PC-3 (cell line): ENCODE measurements around the gene S1PR2. TPM values are rescaled to one million over a fixed set of nuclear protein-coding genes. Genes with fewer than 3 reads are reported as not detected.

Experiments used
- ATAC-seq: fragments of 200-7000 bp; cut with Tn5 transposase; 2 replicates; pipeline ENCODE4 v1.9.1; 2020; ENCODE audit warnings: mild to moderate bottlenecking, moderate library complexity
- BruUV-seq: library from RNA; stranded (reverse); fragments of 400-500 nt; replicated peaks from 2 replicates; lab custom pipeline; 2021; lab: Mats Ljungman, UMichigan
- CTCF ChIA-PET: fragments of 300-600 bp; sonication (Branson Sonifier 250); formaldehyde crosslinking; loops from one replicate; lab custom pipeline; 2022; ENCODE audit warnings: antibody characterized with exemption; lab: Charles Lee
- POLR2A ChIA-PET: fragments of 300-600 bp; sonication (Branson Sonifier 250); formaldehyde crosslinking; loops from one replicate; lab custom pipeline; 2022; ENCODE audit warnings: antibody characterized with exemption; ENCODE audit not compliant: unreplicated experiment; lab: Charles Lee
- DNase-seq: peaks from one replicate; pipeline ENCODE4 v3.0.0-alpha.2; 2015
- H2AFZ ChIP-seq: fragments of 300-600 bp; sonication (generic); 2 replicates; pipeline ENCODE4 v1.6.0; 2016; ENCODE audit warnings: antibody characterized with exemption, low read length
- H3F3A ChIP-seq: fragments of 300-600 bp; sonication (generic); one replicate; pipeline ENCODE4 v1.6.0; 2017; ENCODE audit warnings: antibody characterized with exemption, low read length, control low read depth, mild to moderate bottlenecking; ENCODE audit not compliant: unreplicated experiment
- H3K27ac ChIP-seq: fragments of 300-600 bp; sonication (generic); 2 replicates; pipeline ENCODE4 v1.5.1; 2016; ENCODE audit warnings: mild to moderate bottlenecking, low read length
- H3K27me3 ChIP-seq: fragments of 300-600 bp; sonication (generic); 2 replicates; pipeline ENCODE4 v1.6.1; 2016; ENCODE audit warnings: low read length, mixed read lengths
- H3K36me3 ChIP-seq: fragments of 300-600 bp; sonication (generic); 2 replicates; pipeline ENCODE4 v1.6.1; 2016; ENCODE audit warnings: low read depth, mixed run types, low read length, mixed read lengths
- H3K4me1 ChIP-seq: fragments of 300-600 bp; sonication (generic); 2 replicates; pipeline ENCODE4 v1.5.1; 2016; ENCODE audit warnings: low read length; ENCODE audit not compliant: insufficient read depth
- H3K4me2 ChIP-seq: fragments of 300-600 bp; sonication (generic); 2 replicates; pipeline ENCODE4 v1.6.0; 2016; ENCODE audit warnings: low read length
- H3K4me3 ChIP-seq: fragments of 300-600 bp; sonication (generic); 2 replicates; pipeline ENCODE4 v1.5.1; 2016; ENCODE audit warnings: mild to moderate bottlenecking, low read length, mixed read lengths
- H3K79me2 ChIP-seq: fragments of 300-600 bp; sonication (generic); 2 replicates; pipeline ENCODE4 v1.6.1; 2017; ENCODE audit warnings: low read length, mixed read lengths
- H3K9ac ChIP-seq: fragments of 300-600 bp; sonication (generic); 2 replicates; pipeline ENCODE4 v1.6.0; 2016; ENCODE audit warnings: mild to moderate bottlenecking, low read length
- H3K9me2 ChIP-seq: fragments of 300-600 bp; sonication (generic); replicated peaks from 2 replicates; pipeline ENCODE4 v1.6.1; 2016; ENCODE audit warnings: mixed run types, low read length, mixed read lengths
- H3K9me3 ChIP-seq: fragments of 300-600 bp; sonication (generic); 2 replicates; pipeline ENCODE4 v1.6.1; 2016; ENCODE audit warnings: low read length, mixed read lengths
- H4K20me1 ChIP-seq: fragments of 300-600 bp; sonication (generic); 2 replicates; pipeline ENCODE4 v1.6.1; 2016; ENCODE audit warnings: low read length, mixed read lengths
- CTCF ChIP-seq: fragments of 300-600 bp; sonication (generic); conservative IDR thresholded peaks from 2 replicates; pipeline ENCODE4 v1.5.1; 2017; ENCODE audit warnings: antibody characterized with exemption, low read depth, mild to moderate bottlenecking, low read length
- EZH2 ChIP-seq: fragments of 300-600 bp; sonication (generic); IDR thresholded peaks from one replicate; pipeline ENCODE4 v1.6.1; 2017; ENCODE audit warnings: antibody characterized with exemption, mild to moderate bottlenecking, low read length; ENCODE audit not compliant: unreplicated experiment
- EZH2phosphoT487 ChIP-seq: fragments of 300-600 bp; sonication (generic); IDR thresholded peaks from 2 replicates; pipeline ENCODE4 v1.6.1; 2018; ENCODE audit warnings: mild to moderate bottlenecking, antibody characterized with exemption, low read length, borderline replicate concordance
- intact Hi-C: fragments of 100-400 bp; cut with micrococcal nuclease; formaldehyde crosslinking; loops from 2 replicates; pipeline ENCODE4 v1.9.0; 2023
- total RNA-seq: library from RNA; depleted of rRNA; stranded (reverse); fragments of >200 nt; gene quantifications from 2 replicates; pipeline ENCODE4 v1.2.3, GENCODE V29; 2014

The S1PR2 gene
- total RNA-seq, 1 experiment from 2014 or later: 4.1 TPM

- H3K4me3 ChIP-seq: peak overlapping the region; percentile 77
- H3K9me2 ChIP-seq: no peaks in the 10 kb centered on the region
- peak overlapping the region; percentile 93 for H3K9ac ChIP-seq
- CTCF ChIA-PET: interaction anchor here (1.0 to 1.3 kb wide), 2 partner anchors 55 to 75 kb away, joined by 3 to 7 read pairs; no protein-coding TSS in a partner anchor
- peaks cover 28% of the 10 kb centered on the region for H4K20me1 ChIP-seq
- TF ChIP-seq EZH2: no peak
- no peak for TF ChIP-seq CTCF
- no peak for TF ChIP-seq EZH2phosphoT487
- no peak overlapping the region for H3K27ac ChIP-seq
- no peaks in the 10 kb centered on the region for H3K9me3 ChIP-seq
- peak overlapping the region; percentile 87 for H3K4me2 ChIP-seq
- H3K36me3 ChIP-seq: peaks cover 13% of the 10 kb centered on the region
- H3K4me1 ChIP-seq: peaks cover 23% of the 10 kb centered on the region
- DNase-seq (no peak), ATAC-seq (peak; percentile 5; the same call in 1 of the 2 replicates)
- H3F3A ChIP-seq: no peaks in the 10 kb centered on the region
- no peaks in the 10 kb centered on the region for H3K27me3 ChIP-seq
- intact Hi-C loops: no loop called here
- peaks cover 46% of the 10 kb centered on the region for H3K79me2 ChIP-seq
- no TSS peak for BruUV-seq
- POLR2A ChIA-PET: no interaction called here
- peak overlapping the region; percentile 85 for H2AFZ ChIP-seq
Observed at GRCh38 chr19:10195199-10195519, 36.0 kb downstream of the S1PR2 start.

GRCh38 chr19:10194500-10195198, 36.5 kb downstream of the S1PR2 start, which contains the start of gene DNMT1:
Gene DNMT1 (minus strand): TSS chr19:10194953. CDS start chr19:10194899, 54 bp downstream.
- H3K4me2 ChIP-seq: peak within 1 kb of the TSS; percentile 87
- CTCF ChIA-PET: interaction anchor here (1.0 to 1.3 kb wide), 2 partner anchors 55 to 74 kb away, joined by 3 to 7 read pairs; no protein-coding TSS in a partner anchor
- H3K9me2 ChIP-seq: no peaks in the 10 kb centered on the region
- intact Hi-C loops: loop anchor here (1.0 kb wide), 1 partner anchor 56 kb away; no protein-coding TSS in a partner anchor
- TF ChIP-seq CTCF (no peak), EZH2 (no peak), EZH2phosphoT487 (no peak)
- H3K4me3 ChIP-seq: peak within 1 kb of the TSS; percentile 77
- ATAC-seq: peak; percentile 94
- peaks cover 51% of the 10 kb centered on the region for H3K79me2 ChIP-seq
- peak; percentile 98 for DNase-seq
- no TSS peak for BruUV-seq
- H3K36me3 ChIP-seq: peaks cover 18% of the 10 kb centered on the region
- H3K9me3 ChIP-seq: no peaks in the 10 kb centered on the region
- POLR2A ChIA-PET: interaction anchor here (0.7 kb wide), 1 partner anchor 64 kb away, joined by 5 read pairs; no protein-coding TSS in a partner anchor
- no peaks in the 10 kb centered on the region for H3F3A ChIP-seq
- peaks cover 33% of the 10 kb centered on the region for H4K20me1 ChIP-seq
- peak within 1 kb of the TSS; percentile 93 for H3K9ac ChIP-seq
- H2AFZ ChIP-seq: peak within 1 kb of the TSS; percentile 85
- peaks cover 23% of the 10 kb centered on the region for H3K4me1 ChIP-seq
- H3K27me3 ChIP-seq: no peaks in the 10 kb centered on the region
- peak within 1 kb of the TSS; percentile 71 for H3K27ac ChIP-seq
